KMS-11 (cell line): ENCODE results near the gene GLP2R.

Experiments used
- H2AFZ ChIP-seq: fragments of 200-600 bp; sonication (generic); 2 replicates; pipeline ENCODE4 v1.6.1; 2016; ENCODE audit warnings: antibody characterized with exemption, mixed run types, low read depth
- H3K27ac ChIP-seq: fragments of 200-600 bp; sonication (generic); 2 replicates; pipeline ENCODE4 v1.6.1; 2016; ENCODE audit warnings: mild to moderate bottlenecking, mixed run types
- H3K27me3 ChIP-seq: fragments of 200-600 bp; sonication (generic); 2 replicates; pipeline ENCODE4 v1.6.1; 2017; ENCODE audit warnings: mild to moderate bottlenecking, low read depth, mixed run types, moderate library complexity; ENCODE audit not compliant: insufficient read depth
- H3K36me3 ChIP-seq: fragments of 200-600 bp; sonication (generic); 2 replicates; pipeline ENCODE4 v1.6.1; 2017; ENCODE audit warnings: mild to moderate bottlenecking, mixed run types; ENCODE audit not compliant: insufficient read depth
- H3K4me1 ChIP-seq: fragments of 200-600 bp; sonication (generic); 2 replicates; pipeline ENCODE4 v1.6.1; 2016; ENCODE audit warnings: mild to moderate bottlenecking, low read depth, mixed run types; ENCODE audit not compliant: poor library complexity, severe bottlenecking
- H3K4me2 ChIP-seq: fragments of 200-600 bp; sonication (generic); 2 replicates; pipeline ENCODE4 v1.7.0; 2016; ENCODE audit warnings: mild to moderate bottlenecking, mixed run types
- H3K4me3 ChIP-seq: fragments of 200-600 bp; sonication (generic); IDR thresholded peaks from 2 replicates; pipeline ENCODE4 v1.6.1; 2017; ENCODE audit warnings: low read depth, low read length, mixed read lengths; ENCODE audit not compliant: insufficient read depth
- H3K79me2 ChIP-seq: fragments of 200-600 bp; sonication (generic); 2 replicates; pipeline ENCODE4 v1.6.1; 2016; ENCODE audit warnings: low read depth, mixed run types; ENCODE audit not compliant: insufficient read depth
- H3K9ac ChIP-seq: fragments of 200-600 bp; sonication (generic); 2 replicates; pipeline ENCODE4 v1.6.1; 2016; ENCODE audit warnings: mild to moderate bottlenecking, mixed run types
- H4K20me1 ChIP-seq: fragments of 200-600 bp; sonication (generic); 2 replicates; pipeline ENCODE4 v1.6.1; 2016; ENCODE audit warnings: mild to moderate bottlenecking, mixed run types; ENCODE audit not compliant: insufficient read depth
- CTCF ChIP-seq: fragments of 200-600 bp; sonication (generic); conservative IDR thresholded peaks from 2 replicates; pipeline ENCODE4 v1.6.1; 2017; ENCODE audit warnings: low read depth, mild to moderate bottlenecking, antibody characterized with exemption, low read length, moderate library complexity, mixed read lengths

GLP2R gene

GRCh38 chr17:9886141-9886930 lies 60.6 kb downstream of the GLP2R start:
- Histone ChIP-seq H3K4me1 (no peaks in the 10 kb centered on the region), H3K4me3 (no peak overlapping the region), H3K36me3 (no peaks in the 10 kb centered on the region), H3K27me3 (no peaks in the 10 kb centered on the region), H4K20me1 (no peaks in the 10 kb centered on the region), H3K9ac (no peak overlapping the region), H3K27ac (no peak overlapping the region), H3K79me2 (no peaks in the 10 kb centered on the region), H2AFZ (no peak overlapping the region), H3K4me2 (no peak overlapping the region)
- TF ChIP-seq CTCF, result no peak

GRCh38 chr17:9887508-9887907 lies 61.8 kb downstream of the GLP2R start:
- TF ChIP-seq CTCF, result no peak
- no peaks in the 10 kb centered on the region for H3K79me2 ChIP-seq
- no peak overlapping the region for H2AFZ ChIP-seq
- H3K27me3 ChIP-seq, result no peaks in the 10 kb centered on the region
- H3K27ac ChIP-seq, result no peak overlapping the region
- no peak overlapping the region for H3K4me2 ChIP-seq
- no peak overlapping the region for H3K9ac ChIP-seq
- H3K4me1 ChIP-seq, result no peaks in the 10 kb centered on the region
- H4K20me1 ChIP-seq, result no peaks in the 10 kb centered on the region
- H3K36me3 ChIP-seq, result no peaks in the 10 kb centered on the region
- no peak overlapping the region for H3K4me3 ChIP-seq

GRCh38 chr17:9890124-9890523 lies 64.4 kb downstream of the GLP2R start:
- Histone ChIP-seq H3K9ac (no peak overlapping the region), H3K4me3 (no peak overlapping the region), H3K36me3 (no peaks in the 10 kb centered on the region), H2AFZ (no peak overlapping the region), H3K4me1 (no peaks in the 10 kb centered on the region), H3K4me2 (no peak overlapping the region), H3K79me2 (no peaks in the 10 kb centered on the region), H3K27me3 (no peaks in the 10 kb centered on the region), H3K27ac (no peak overlapping the region), H4K20me1 (no peaks in the 10 kb centered on the region)
- no peak for TF ChIP-seq CTCF

- Histone ChIP-seq H3K9ac (no peak overlapping the region), H3K79me2 (no peaks in the 10 kb centered on the region), H3K27me3 (no peaks in the 10 kb centered on the region), H4K20me1 (no peaks in the 10 kb centered on the region), H2AFZ (no peak overlapping the region), H3K4me2 (no peak overlapping the region), H3K4me1 (no peaks in the 10 kb centered on the region), H3K27ac (no peak overlapping the region), H3K36me3 (no peaks in the 10 kb centered on the region), H3K4me3 (no peak overlapping the region)
- TF ChIP-seq CTCF, result no peak
Measured at GRCh38 chr17:9893411-9894012, 67.8 kb downstream of the GLP2R start.
